GM19395 (cell line): ENCODE measurements around the gene ANKRD13D.

Experiments
- ATAC-seq: cut with Tn5 transposase; IDR thresholded peaks from one replicate; pipeline ENCODE4 v1.9.1; 2021; ENCODE audit warnings: mild to moderate bottlenecking, moderate library complexity; ENCODE audit not compliant: unreplicated experiment

The ANKRD13D gene

DNA sequence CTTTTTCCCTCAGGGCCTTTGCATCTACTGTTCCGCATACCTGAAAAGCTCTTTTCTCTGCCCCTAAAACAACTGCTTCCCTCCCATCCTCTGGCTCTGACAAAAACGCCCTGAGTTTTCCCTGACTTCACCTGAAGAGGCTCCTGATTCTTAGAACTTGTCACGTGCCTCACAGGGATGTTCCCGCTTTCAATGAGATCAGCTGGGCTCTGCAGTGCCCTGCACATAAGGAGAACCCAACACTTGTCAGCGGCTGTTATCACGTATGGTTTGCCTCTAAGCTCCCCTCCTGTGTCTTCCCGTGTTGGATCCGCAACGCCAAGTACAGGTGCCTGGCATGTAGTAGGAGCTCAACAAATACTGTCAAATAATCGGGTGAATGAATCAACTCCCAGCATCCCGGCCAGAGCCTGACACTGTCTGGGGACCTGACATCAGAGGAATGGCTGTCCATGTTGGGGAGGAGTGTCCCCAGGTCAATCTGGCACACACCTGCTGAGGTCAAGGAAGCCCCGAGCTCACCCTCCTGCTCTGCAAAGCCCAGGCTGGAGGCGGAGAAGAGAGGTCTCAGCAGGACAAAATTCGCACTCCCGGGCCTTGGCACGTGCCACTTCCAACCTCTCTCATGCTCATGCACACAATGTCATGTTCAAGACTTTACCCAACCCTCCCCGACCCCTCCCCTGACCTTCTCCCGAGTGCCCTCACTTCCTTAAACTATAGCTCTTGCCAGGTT, 27.0 kb upstream of the ANKRD13D start:
- ATAC-seq, result no peak

DNA sequence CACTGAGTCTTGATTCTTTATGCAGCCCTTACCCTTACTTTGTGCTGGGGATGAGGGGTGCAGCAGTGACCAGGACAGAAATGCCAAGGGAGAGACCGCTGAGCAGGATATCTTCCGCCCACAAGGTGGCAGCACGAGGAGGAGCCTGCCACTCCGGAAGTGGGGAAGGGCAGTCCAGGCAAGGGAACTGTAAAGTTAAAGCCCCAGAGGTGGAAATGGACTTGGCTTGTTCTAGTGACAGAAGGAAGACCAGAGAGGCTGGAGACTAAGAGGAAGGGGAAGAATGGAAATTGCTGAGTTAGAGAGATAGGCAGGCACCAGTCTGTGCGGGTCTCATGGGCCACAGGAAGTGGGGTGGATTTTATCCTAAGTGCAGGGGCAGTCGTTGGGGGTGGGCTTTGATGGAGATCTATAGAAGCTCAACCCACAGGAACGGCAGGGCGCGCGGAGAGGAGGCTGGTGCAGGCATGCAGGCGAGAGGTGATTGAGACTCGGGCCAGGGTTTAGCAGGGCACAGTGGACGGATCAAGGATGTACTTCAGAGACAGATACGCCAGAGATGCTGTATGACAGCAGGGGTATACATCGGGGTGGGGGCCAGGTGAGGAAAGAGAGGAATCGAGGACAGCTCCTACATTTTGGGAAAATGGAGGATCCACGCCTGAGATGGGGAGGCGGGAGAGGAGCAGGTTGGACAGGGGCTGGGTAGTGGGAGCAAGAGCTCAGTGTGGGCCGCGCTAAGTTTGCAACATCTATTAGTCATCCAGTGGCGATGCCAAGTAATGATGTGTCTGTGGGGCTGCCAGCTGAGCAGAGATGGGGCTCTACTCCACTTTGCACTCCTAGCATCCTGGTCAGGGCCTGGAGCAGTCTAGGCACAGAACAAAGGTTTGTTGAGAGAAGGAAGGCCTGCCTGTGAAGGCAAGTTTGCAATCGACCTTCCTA, 26.1 kb upstream of the ANKRD13D start:
- ATAC-seq, result no peak

DNA sequence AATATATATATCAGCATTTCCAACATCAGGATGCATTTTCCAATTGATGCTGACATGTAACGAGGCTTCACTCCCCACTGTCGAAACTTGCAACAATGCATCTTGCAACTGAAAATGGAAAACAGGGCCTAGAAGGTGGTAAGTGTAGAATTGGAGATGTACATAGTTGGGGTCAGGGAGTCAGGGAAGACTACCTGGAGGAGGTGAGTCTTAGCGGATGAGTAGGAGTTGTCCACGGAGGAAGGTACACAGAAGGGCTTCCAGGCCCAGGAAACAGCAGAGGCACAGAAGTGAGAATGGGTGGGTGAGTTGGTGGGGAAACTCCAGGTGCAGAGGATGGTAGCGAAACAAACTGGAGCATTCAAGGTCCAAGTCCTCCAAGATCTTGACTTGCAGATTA, 24.8 kb upstream of the ANKRD13D start:
- ATAC-seq, result no peak

DNA sequence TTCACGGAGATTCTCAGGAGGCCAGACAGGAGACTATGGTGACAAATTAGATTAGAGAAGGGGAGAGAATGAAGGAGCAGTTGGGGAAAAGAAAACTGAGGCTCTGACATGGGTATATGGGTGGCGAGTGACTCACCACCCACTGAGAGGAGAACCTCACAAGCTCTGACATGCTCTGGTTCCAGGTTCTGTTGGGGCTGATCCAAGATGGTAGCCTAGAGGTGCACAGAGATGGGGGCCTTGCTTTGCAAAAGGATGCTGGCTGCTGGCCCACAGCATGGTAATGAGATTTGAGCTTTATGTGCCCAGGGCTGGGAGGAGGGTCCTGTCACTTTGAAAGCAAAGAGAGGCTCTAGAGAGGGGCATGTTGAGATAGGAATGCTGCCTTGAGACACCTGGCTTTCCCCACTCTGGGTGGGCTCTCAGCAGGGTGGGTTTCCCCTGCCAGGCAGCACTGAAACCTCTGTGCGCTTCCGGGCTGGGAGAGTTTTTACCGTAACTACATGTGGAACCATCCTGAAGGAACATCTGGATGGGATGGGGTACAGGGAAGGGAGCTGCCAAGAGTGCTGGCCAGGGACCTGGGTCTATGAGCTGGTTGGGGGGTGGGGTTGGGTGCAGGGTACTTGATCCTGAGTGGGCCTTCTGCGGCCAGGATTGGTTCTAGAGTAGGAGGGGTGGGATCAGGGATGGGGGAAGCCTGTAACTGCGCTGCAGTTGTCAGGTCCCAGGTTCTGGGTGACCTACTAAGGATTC, 24.0 kb upstream of the ANKRD13D start:
- no peak for ATAC-seq

DNA sequence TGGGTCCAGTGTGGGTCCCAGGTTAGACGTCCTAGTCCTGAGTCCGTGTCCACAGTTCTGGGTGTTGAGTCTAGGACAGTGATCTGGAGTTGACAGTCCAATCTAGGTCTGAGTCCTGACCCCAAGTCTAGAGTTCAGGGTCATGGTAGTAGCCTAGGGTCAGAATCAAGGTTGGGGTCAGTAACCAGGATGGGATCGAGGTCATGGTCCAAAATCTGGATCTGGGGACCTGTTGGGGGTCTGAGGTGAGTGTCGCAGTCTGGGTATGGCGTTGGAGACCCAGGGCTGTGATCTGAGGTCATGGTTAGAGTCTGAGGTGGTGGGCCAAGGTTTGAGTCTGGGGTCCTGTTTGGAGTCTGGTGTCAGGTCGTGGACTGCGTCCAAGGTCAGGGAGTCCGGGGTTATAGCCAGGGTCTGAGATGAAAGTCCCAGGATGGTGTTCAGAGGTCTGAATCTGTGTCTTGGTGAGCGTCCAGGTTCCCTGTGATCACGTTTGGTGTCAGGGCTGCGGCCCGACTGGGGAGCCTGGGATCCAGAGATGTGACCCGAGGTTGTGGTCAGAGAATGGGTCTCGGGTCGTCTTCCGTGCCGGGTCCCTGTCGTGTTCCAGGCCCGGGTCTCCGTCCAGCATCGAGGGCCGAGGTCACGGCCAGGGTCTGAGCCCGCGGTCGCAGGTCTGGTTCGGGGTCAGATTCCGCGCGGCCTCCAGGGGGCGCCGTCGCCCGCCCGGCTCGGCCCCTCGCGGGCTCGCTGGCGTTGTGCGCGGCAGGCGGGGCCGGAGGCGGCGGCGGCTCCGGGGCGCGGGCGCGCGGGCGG, 23.3 kb upstream of the ANKRD13D start:
- no peak for ATAC-seq

DNA sequence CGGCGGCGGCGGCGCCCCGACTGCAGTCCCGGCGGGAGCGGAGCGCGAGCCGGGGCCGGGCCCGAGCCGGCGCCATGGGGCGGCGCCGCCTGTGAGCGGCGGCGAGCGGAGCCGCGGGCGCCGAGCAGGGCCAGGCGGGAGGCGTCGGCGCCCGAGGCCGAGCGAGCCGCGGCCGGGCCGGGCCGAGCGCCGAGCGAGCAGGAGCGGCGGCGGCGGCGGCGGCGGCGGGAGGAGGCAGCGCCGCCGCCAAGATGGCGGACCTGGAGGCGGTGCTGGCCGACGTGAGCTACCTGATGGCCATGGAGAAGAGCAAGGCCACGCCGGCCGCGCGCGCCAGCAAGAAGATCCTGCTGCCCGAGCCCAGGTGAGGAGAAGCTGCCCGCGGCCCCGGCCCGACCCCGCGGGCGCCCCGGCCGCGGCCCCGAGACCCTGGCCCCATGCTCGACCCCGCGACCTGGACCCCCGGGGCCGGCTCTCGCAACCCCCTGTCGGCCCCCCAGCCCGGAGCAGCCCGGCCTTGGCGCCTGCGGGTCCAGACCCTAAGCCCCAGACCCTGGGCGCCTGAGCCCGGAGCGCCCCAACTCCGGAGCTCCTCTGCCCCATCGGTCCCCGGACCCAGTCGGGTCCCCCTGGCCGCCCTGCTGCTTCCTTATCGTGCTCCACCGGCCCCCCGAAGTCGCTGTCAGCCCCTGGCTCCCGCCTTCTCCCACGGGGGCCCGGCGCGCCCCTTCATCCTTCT, 22.5 kb upstream of the ANKRD13D start, which contains the start of gene GRK2:
Gene GRK2 (plus strand): TSS at position 25 of the 739 bp plus-strand sequence. CDS start 227 bp downstream, at position 252.
- ATAC-seq, result no peak

DNA sequence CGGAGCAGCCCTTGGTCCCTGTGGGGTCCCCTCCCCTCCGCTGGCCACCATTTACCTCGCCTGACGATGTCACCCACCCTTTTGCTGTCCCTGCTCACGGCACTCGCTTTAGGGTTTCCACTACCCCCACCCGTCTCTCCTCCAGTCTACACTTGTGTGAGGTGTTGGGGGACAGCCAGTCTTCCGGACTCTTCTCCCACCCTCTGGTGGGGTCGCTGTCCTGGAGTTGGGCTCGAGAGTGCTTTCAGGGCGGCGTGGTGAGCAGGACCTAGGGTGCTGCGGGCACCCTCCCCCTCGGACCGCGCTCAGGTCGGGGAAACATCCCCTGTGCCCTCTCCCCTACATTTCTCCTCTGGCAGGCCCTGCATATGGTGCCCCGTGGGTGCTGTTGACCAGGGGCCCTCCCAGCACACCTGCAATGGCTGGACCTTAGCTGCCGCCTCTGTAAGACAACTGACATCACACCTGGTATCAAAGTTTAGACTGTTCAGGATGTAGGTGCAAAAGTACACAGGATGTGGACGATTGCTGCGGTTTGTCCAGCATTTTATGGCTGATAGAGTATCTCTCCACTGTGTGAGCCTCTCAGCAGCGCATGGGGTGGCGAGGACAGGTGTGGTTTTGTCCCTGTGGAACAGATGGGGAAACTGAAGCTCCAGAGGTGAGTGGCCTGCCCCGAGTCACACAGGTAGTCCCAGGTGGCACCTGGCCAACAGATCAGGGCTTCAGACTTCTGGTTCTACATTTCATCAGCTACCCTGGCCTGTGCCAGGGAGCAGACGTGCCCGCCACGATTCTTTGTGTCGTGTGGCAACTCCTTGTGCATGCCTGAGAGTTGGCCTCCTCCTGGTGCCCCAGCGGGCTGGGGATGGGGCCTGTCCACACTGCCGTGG, 21.7 kb upstream of the ANKRD13D start:
- ATAC-seq, result peak; percentile 6

DNA sequence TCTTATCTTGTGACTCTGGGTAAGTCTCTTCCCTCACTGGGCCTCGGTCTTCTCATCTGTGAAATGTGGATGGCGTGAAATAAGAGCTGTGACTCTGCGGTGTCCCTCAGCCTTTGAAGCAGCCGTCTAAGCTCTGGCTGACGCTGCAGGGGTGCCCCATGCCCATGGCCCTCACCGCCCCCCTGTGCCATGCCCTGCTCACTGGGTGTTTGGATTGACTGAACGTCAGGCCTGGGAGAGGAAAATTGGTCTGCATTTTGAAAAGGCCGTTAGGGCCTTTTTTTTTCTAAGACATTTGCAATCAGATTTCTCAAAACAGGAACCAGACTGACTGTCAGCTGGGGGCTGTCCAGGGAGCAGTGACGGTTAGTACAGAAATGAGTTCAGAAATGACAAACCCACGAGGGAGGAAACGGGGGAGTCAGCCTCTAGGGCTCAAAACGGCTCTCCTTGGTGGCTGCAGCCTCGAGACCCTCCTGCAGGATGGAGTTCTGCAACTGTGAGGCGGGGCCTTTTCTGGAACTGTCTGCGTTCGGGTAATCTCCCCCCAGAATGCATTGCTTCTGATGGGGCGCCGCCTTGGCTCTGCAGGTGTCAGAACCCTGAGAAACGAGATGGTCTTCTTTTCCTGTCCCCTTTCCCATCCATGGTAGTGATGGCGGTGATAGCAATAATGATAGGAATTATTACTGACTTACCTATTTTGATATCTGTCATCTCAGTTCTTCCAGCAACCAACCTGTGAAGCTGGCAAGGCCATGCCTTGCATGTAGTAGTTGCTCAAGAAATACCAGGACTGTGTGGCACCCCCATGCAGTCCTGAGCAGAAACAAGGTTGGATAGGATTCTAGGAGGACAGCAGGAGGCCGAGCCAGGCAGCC, 20.8 kb upstream of the ANKRD13D start:
- ATAC-seq, result peak; percentile 53

DNA sequence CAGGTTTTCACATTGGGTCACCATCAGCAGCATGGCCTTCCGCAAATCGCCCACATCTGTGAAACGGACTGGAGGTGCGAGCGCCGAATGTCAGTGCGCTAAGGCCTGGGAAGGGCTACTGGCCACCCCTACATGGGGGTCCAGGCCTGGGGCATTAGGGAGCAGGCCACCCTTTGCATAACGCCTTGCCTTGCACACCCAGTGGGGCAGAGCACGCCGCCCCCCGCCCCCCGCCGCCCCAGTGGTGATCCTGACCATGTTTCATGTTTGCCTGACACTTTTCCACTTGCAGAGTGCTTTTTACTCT, 20.2 kb upstream of the ANKRD13D start:
- ATAC-seq, result no peak

DNA sequence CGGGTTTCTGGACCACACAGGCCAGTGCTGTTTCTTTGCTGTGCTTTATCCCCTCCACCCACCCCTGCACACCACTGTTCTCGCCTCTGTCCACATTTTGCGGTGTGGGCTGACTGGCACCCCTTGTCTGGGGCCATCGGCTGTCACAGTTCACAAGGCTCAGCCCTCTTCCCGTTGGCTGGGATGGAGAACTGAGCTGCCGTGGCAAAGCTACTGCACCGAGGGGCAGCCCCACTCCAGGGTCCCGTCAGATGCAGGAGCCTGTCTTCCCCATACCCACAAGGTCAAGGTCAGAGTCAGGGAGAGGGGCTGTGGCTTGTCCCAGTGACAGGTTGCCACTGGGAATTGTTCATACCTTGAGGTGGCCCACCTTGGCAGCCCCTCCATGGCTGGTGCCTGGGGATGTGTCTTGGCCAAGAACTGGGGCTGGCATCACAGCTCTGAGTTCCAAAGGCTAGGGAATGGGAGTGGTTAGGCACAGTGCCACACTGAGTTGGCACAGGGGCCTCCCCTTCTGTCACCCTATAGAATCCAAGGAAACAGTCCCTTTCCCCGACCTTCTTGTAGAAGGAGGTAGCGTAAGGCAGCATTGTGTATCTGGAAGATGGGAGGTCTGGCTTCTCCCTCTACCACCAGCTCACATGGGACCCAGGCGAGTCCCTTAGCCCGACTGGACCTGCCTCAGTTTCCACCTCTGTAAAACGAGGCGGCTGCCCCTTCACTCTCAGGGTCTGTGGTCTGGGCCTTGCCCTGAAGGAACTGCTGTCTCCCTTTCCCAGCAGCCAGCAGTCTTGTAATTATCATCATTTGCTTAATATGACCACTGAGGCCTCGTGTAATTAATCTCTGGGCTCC, 19.5 kb upstream of the ANKRD13D start:
- ATAC-seq, result no peak

DNA sequence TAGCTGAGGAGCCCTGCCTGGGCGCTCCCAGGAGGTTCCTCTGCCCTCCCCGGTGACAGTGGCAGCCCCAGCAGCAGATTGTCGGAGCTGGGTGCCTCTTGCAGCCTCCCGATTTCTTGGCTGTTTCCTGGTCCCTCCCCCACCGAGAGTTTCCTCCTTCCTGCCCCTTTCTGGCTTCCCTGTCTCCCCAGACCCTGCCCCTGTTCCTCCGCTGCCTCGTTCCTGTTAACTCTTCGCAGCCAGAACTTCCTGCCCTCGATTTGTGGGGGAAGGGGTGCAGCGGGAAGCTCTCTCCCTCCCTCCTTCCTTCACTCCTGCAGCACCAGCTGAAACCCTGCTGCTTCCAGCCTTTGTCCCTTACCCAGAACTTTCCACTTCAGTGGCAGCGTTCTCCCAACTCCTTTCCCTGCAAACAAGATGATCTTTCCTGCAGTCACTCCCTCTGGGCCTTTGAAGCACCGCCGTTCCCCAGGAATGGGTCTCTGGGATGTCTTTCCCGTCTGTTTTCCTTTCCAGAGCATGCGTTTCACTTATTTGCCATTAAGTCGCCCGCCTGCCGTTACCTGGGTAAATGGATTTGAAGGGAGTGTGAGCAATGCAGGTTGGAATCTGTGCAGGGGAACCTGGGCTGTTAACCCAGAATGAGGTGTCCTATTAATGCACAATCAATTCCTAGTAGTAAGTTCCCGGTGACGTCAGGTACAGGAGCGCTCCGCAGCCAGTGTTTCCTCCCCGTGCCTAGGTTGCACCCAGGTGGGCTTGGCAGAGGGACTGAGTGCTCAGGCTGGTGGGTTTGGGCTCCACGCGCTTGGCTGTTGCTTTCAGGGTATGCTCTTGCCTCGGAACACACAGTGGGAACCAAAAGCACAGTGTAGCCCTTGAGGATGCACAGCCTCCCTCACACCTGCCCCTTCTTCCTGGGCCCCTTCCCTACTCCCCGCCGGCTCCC, 18.6 kb upstream of the ANKRD13D start:
- ATAC-seq, result no peak

DNA sequence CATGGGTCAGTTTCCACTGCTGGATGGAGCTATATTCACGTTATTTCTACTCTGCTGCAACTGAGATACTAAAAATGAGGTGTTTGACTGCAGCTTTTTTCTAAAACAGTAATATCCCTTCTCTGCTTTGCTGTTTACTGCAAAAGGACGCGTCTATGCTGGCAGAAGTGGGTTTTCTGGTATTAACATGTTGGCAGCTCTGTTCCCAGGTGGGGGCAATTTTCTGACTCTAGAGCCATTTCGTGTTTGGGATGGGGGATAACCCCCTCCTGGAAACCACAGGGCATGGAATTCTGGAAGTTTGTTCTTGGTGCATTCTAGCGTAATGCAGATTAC, 17.9 kb upstream of the ANKRD13D start:
- no peak for ATAC-seq

DNA sequence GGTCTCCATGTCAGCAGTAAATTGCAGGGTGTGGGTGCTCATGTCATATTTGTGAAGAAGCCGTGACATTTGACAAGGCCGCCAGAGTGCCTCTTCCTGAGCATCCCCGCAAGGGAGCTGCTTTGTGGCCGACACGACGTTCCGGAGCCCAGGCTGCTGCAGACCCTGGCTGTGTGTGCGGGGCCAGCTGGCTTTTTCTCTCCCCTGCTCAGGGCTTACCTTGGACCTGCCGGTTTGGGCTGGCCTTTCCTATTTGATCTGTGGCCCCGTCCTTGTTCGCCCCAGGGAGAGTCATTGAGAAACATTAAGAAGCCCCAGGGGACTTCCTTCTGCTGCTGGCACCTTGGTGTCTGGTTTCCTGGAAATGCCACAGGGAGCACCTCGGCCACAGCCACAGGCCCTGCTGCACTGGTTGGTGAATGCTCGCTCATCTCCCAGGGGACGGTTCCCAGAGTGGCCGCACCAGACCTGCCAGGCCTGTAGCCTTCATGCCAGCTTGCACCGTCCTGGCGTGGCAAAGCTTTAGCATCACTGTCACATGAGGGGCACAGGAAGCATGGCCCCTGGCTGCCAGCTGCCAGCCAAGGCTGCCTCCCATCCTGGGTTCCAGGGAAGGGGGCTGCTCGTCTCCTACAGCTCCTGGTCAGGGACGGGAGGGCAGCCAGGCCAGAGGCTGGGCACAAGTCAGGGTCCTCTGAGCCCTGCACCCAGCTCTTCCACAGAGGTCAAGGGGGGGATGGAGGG, 17.4 kb upstream of the ANKRD13D start:
- ATAC-seq, result no peak

DNA sequence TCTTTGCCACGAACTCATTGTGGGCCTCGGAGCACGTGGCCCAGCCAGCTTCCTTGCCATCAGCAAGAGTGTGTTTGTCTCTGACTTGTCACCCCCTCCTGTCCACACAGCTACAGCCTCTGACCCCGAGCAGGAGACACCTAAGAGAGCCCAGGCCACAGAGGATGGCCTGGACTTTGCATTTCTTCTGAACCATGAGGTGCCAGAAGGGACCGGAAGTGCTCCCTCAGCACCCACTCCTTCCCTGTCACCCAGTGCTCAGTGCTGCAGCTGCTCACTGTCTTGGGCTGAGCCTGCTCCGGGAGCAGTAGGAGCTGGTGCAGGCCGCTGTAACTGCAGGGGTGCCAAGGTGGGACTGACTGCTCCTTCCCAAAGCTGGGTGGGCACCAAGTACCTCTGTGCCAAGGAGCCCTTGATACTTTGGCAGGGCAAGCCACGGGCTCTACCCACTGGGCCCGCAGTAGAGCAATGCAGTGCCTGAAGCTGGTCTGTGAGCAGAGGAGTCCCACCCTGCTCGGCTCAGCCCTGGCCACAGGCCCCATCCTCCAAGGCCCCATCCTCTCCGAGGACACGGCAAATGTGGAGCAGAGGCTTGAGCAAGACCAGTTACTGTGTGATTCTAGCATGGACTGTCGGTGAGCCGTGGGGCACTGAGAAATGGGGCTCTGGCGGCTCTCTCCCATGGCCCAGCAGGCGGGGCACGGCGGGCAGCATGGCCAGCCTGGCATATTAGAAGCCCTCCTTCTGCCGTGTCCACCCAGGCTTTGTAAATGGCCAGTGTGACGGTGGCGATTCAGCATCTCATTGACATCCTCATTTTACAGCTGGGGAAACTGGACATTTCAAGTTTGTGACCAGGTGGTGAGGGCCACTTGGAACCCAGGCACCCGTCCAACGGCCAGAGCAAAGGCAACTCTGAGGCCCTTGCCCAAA, 16.5 kb upstream of the ANKRD13D start:
- ATAC-seq, result no peak
